Esophagus squamous epithelium (tissue), 4 donors: Measurements from ENCODE around the gene PGBD5.

Experiments
- POLR2A ChIP-seq, 4 donors: fragments of 450-650 bp; IDR thresholded peaks; one replicate each; pipeline ENCODE4 v1.6.1; 2017; ENCODE audit warnings: antibody characterized with exemption in 4 of 4, mild to moderate bottlenecking in 4 of 4, moderate library complexity in 3 of 4
- TF ChIP-seq, protein P1 (sequence below), 6 experiments: fragments of 450-650 bp in 4 of 6; fragments of 200-600 bp in 2 of 6; sonication (generic) in 2 of 6; IDR thresholded peaks; one replicate each; pipeline ENCODE4 v1.5.1; 2016 to 2019; ENCODE audit warnings: antibody characterized with exemption in 6 of 6, mild to moderate bottlenecking in 4 of 6, moderate library complexity in 4 of 6

DNA sequence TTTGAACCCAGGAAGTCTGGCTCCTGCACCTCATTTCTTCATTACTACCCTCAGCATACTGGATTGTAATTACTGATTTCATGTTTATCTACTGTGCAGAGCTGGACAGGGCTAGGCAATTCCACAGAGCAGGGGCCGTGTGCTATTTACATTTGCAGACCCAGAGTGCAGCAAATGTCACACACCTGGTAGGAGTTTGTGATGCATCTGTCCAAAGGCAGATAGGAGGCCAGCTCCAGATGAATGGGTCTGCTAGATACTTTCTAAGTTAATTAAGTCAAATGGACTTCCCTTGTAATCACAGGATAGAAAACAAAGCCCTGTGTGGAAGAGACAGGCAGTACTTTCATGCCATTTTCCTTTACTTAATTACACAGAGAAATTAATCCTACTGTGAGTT lies 46.2 kb downstream of the PGBD5 start:
- TF ChIP-seq, protein P1, sequence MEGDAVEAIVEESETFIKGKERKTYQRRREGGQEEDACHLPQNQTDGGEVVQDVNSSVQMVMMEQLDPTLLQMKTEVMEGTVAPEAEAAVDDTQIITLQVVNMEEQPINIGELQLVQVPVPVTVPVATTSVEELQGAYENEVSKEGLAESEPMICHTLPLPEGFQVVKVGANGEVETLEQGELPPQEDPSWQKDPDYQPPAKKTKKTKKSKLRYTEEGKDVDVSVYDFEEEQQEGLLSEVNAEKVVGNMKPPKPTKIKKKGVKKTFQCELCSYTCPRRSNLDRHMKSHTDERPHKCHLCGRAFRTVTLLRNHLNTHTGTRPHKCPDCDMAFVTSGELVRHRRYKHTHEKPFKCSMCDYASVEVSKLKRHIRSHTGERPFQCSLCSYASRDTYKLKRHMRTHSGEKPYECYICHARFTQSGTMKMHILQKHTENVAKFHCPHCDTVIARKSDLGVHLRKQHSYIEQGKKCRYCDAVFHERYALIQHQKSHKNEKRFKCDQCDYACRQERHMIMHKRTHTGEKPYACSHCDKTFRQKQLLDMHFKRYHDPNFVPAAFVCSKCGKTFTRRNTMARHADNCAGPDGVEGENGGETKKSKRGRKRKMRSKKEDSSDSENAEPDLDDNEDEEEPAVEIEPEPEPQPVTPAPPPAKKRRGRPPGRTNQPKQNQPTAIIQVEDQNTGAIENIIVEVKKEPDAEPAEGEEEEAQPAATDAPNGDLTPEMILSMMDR (IDR thresholded peaks at IDR 0.05) = no peak
- TF ChIP-seq POLR2A (IDR thresholded peaks at IDR 0.05) = no peak
